DOHH2 (cell line): ENCODE data around the gene ARAP3.

Experiments used
- H3F3A ChIP-seq: fragments of 200-600 bp; sonication (generic), shearing (Covaris generic); 2 replicates; pipeline ENCODE4 v1.6.0; 2016; ENCODE audit warnings: antibody characterized with exemption, mild to moderate bottlenecking; ENCODE audit not compliant: control insufficient read depth, insufficient read depth
- H3K27ac ChIP-seq: fragments of 200-600 bp; sonication (generic); 2 replicates; pipeline ENCODE4 v1.5.1; 2014; ENCODE audit warnings: low read depth, mild to moderate bottlenecking, low read length, moderate library complexity
- H3K27me3 ChIP-seq: fragments of 200-600 bp; sonication (generic); 2 replicates; pipeline ENCODE4 v1.6.1; 2014; ENCODE audit warnings: mild to moderate bottlenecking, low read length, mixed read lengths; ENCODE audit not compliant: control insufficient read depth
- H3K36me3 ChIP-seq: fragments of 200-600 bp; sonication (generic); 2 replicates; pipeline ENCODE4 v1.6.1; 2014; ENCODE audit warnings: mild to moderate bottlenecking, low read length, moderate library complexity, mixed read lengths; ENCODE audit not compliant: control insufficient read depth
- H3K4me1 ChIP-seq: fragments of 200-600 bp; sonication (generic); 2 replicates; pipeline ENCODE4 v1.6.1; 2014; ENCODE audit warnings: mild to moderate bottlenecking, low read length, mixed read lengths; ENCODE audit not compliant: control insufficient read depth
- H3K4me2 ChIP-seq: fragments of 200-600 bp; sonication (generic); 2 replicates; pipeline ENCODE4 v1.6.0; 2014; ENCODE audit warnings: mild to moderate bottlenecking, low read length, moderate library complexity
- H3K4me3 ChIP-seq: fragments of 200-600 bp; sonication (generic); 2 replicates; pipeline ENCODE4 v1.5.1; 2014; ENCODE audit warnings: mild to moderate bottlenecking, low read length, mixed read lengths
- H3K79me2 ChIP-seq: fragments of 200-600 bp; sonication (generic); 2 replicates; pipeline ENCODE4 v1.6.1; 2014; ENCODE audit warnings: mild to moderate bottlenecking, low read length, mixed read lengths; ENCODE audit not compliant: control insufficient read depth
- H3K9me2 ChIP-seq: fragments of 200-600 bp; sonication (generic); replicated peaks from 2 replicates; pipeline ENCODE4 v1.6.1; 2014; ENCODE audit warnings: mild to moderate bottlenecking, low read length, mixed read lengths; ENCODE audit not compliant: control insufficient read depth
- H3K9me3 ChIP-seq: fragments of 200-600 bp; sonication (generic); 2 replicates; pipeline ENCODE4 v1.6.1; 2014; ENCODE audit warnings: antibody characterized with exemption, low read length, mixed read lengths; ENCODE audit not compliant: control insufficient read depth, insufficient read depth
- H4K20me1 ChIP-seq: fragments of 200-600 bp; sonication (generic); 2 replicates; pipeline ENCODE4 v1.6.0; 2014; ENCODE audit warnings: low read depth, mild to moderate bottlenecking, antibody characterized with exemption, low read length, moderate library complexity; ENCODE audit not compliant: control insufficient read depth, insufficient read depth
- CTCF ChIP-seq: fragments of 200-600 bp; sonication (generic); IDR thresholded peaks from one replicate; pipeline ENCODE4 v1.5.1; 2014; ENCODE audit warnings: antibody characterized with exemption, mild to moderate bottlenecking, low read depth, low read length; ENCODE audit not compliant: poor library complexity, severe bottlenecking
- EZH2phosphoT487 ChIP-seq: fragments of 200-600 bp; sonication (generic); IDR thresholded peaks from 2 replicates; pipeline ENCODE4 v1.6.1; 2017; ENCODE audit warnings: borderline replicate concordance, mild to moderate bottlenecking, antibody characterized with exemption, low read length, moderate library complexity, mixed read lengths

Gene ARAP3

GRCh38 chr5:141651728-141652105 is 30.3 kb downstream of the ARAP3 start:
- H3K4me2 ChIP-seq: peak overlapping the region; percentile 74
- TF ChIP-seq EZH2phosphoT487: no peak
- TF ChIP-seq CTCF: no peak
- H3K9me3 ChIP-seq: no peaks in the 10 kb centered on the region
- H3K27me3 ChIP-seq: peaks cover 1% of the 10 kb centered on the region; the same call in 1 of the 2 replicates
- H3K79me2 ChIP-seq: no peaks in the 10 kb centered on the region
- H3K27ac ChIP-seq: no peak overlapping the region
- H3K4me1 ChIP-seq: peaks cover 14% of the 10 kb centered on the region
- no peaks in the 10 kb centered on the region; the same call in 1 of the 2 replicates for H3K36me3 ChIP-seq
- peak overlapping the region; percentile 73 for H3K4me3 ChIP-seq
- H3F3A ChIP-seq: peaks cover 3% of the 10 kb centered on the region
- no peaks in the 10 kb centered on the region for H3K9me2 ChIP-seq
- H4K20me1 ChIP-seq: no peaks in the 10 kb centered on the region

GRCh38 chr5:141650851-141651727 is 30.9 kb downstream of the ARAP3 start, which contains the start of gene FCHSD1:
TSS of gene FCHSD1 (minus strand) at chr5:141651418. CDS start at chr5:141651368, 50 bp downstream.
- peak; percentile 17 for TF ChIP-seq CTCF
- no peak for TF ChIP-seq EZH2phosphoT487
- H3K27ac ChIP-seq: no peak within 1 kb of the TSS
- no peaks in the 10 kb centered on the region; the same call in 1 of the 2 replicates for H3K36me3 ChIP-seq

GRCh38 chr5:141649972-141650371 is 32.1 kb downstream of the ARAP3 start:
- H3K4me2 ChIP-seq: peak overlapping the region; percentile 74
- no peak overlapping the region for H3K4me3 ChIP-seq

More at GRCh38 chr5:141650851-141651727, 30.9 kb downstream of the ARAP3 start, which contains the start of gene FCHSD1:
- no peaks in the 10 kb centered on the region for H3K79me2 ChIP-seq
- H3K4me2 ChIP-seq: peak within 1 kb of the TSS; percentile 74
- no peaks in the 10 kb centered on the region for H4K20me1 ChIP-seq
- H3K9me2 ChIP-seq: no peaks in the 10 kb centered on the region
- peaks cover 14% of the 10 kb centered on the region for H3K4me1 ChIP-seq
- no peaks in the 10 kb centered on the region for H3K9me3 ChIP-seq
- peak within 1 kb of the TSS; percentile 73 for H3K4me3 ChIP-seq
- peaks cover 3% of the 10 kb centered on the region for H3F3A ChIP-seq
- no peaks in the 10 kb centered on the region; the same call in 1 of the 2 replicates for H3K27me3 ChIP-seq

More at GRCh38 chr5:141649972-141650371, 32.1 kb downstream of the ARAP3 start:
- H3F3A ChIP-seq: peaks cover 5% of the 10 kb centered on the region
- H3K4me1 ChIP-seq: peaks cover 14% of the 10 kb centered on the region
- H3K9me2 ChIP-seq: no peaks in the 10 kb centered on the region
- no peak overlapping the region for H3K27ac ChIP-seq
- no peaks in the 10 kb centered on the region for H3K9me3 ChIP-seq
- no peaks in the 10 kb centered on the region for H3K79me2 ChIP-seq
- no peaks in the 10 kb centered on the region; the same call in 1 of the 2 replicates for H3K36me3 ChIP-seq
- no peak for TF ChIP-seq CTCF
- TF ChIP-seq EZH2phosphoT487: no peak
- no peaks in the 10 kb centered on the region for H3K27me3 ChIP-seq
- H4K20me1 ChIP-seq: no peaks in the 10 kb centered on the region
